GM08714 (cell line): ENCODE measurements around the gene RAD18.

ENCODE experiments used
- H3K4me3 ChIP-seq: fragments of 200-500 bp; sonication (Bioruptor generic); 2 replicates; pipeline ENCODE4 v1.5.1; 2014; ENCODE audit warnings: mild to moderate bottlenecking, low read length, inconsistent platforms
- ZNF274 ChIP-seq: IDR thresholded peaks from 2 replicates; pipeline ENCODE4 v1.6.1; 2012; ENCODE audit warnings: mild to moderate bottlenecking, low read depth, low read length

Gene RAD18

DNA sequence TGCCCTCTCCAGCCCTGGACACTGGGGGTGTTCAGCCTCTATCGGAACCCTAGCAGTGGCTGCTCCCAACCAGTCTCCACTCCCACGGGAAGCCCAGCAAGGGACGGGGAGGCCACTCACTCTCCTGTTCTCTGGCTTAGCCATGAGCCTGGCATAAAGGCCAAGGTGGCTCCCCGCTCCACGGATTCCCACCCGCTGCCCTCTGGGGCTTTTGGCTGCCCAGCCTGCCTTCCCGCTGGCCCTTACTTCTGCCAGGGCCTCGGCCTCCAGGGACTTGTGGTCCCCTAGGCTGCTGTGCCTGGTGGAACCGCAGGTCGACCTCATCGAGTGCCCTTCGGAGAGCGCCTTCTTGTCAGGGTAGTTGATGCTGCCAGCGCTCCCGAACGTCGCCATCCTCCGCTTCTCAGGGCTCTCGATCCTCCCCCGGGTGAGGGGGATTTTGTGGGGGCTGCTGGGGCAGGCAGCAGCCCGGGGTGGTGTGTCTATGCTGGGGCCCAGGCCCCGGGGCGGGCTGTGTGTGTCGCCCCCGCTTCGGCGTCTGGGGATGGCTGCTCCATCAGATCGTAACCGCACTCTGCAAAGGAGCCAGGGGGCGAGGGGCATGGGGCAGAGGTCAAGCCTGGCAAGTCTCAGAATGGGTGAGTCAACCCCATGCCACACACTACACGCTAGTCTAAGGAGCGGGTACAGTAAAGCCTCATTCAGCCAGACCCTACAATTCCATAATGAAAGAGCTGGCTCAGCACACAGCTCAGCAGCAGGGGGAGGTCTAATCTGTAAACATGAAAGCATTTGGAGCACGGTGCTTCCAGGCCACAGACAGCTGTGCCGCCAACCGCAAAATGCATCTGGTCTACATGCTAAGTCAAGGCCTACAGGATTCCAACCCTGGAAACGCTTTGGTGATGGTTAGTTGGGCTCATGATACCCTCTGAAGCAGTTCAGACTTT, 27.3 kb upstream of the RAD18 start:
- H3K4me3 ChIP-seq, result no peak overlapping the region
- TF ChIP-seq ZNF274, result no peak

DNA sequence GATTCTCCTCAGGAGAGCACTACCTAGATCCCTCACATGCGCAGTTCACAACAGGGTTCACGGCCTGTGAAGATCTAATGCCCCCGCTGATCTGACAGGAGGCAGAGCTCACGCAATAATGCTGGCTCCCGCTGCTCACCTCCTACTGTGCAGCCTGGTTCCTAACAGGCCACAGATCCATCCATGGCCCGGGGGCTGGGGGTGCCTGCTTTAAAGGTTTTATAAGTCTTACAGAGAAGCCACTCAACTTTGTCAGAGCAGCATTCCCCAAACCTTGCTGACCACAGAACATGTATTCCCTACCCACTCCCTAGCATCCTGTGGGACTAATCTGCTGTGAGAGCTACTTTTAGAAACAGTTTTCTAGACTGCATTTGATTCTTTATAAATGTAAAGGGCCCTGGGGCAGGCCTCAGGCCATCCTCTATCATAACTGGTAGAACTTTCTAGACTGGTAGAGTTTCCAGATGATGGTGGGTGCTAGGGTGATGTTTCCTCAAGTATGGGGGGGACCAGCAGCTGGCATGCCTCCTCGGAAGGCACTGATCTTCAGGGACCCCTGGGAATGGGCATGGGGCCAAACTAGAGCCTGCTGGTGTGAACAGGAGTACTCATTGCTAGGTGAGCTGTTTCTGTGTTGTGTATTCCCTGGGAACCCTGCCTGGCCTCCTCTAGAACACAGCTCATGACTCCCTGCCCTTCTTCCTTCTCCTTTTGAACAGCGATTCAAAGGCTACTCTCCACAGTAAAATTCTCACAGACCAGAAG, 25.7 kb upstream of the RAD18 start:
- no peak for TF ChIP-seq ZNF274
- no peak overlapping the region for H3K4me3 ChIP-seq

DNA sequence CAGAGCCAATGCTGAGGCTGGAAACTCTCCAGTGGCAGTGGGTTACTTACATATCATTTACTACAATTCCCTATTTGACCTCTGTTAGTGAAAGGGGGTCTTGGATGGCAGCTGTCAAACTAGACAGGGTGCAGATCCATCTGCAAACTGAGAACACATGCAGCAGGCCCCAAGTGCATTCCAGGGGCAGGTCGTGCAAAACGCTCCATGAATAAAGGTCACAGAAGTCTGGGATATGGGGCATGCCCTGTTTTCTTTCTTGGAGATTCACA, 25.0 kb upstream of the RAD18 start:
- no peak overlapping the region for H3K4me3 ChIP-seq
- TF ChIP-seq ZNF274, result no peak

DNA sequence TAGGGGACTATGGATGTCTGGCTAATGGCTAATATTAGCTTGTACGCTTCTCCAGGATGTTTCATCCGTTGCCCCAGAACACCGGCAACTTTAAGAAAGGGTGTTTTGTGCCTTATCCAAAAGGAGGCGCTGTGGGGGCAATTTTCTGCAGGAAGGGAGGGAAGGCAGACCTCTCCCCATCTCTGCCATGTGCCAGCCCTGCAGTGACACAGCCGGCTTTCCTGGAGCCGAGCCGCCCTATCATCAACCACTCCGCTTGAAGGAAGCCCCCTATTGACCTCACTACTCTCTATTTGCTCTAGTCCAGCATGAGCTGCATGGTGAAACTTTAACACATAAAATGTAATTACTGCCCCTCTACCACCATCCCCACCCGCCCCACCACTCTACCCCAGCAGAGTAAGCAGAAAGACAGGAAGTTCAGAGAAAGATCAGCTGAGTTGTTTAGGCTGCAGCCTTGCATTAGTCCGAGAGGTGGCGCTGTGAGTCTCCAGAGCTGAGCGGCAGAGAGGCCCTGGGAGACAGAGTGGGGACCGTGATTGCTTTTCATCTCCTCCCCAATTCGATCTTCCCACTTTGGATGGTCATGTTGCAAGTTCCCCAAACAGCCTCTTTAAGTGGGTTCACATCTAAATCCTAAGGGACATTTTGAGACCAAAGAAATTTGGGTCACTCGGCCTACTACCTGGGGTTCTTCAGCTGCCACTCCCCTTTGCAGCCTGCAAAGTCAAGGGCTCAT, 24.5 kb upstream of the RAD18 start:
- no peak for TF ChIP-seq ZNF274
- no peak overlapping the region for H3K4me3 ChIP-seq

DNA sequence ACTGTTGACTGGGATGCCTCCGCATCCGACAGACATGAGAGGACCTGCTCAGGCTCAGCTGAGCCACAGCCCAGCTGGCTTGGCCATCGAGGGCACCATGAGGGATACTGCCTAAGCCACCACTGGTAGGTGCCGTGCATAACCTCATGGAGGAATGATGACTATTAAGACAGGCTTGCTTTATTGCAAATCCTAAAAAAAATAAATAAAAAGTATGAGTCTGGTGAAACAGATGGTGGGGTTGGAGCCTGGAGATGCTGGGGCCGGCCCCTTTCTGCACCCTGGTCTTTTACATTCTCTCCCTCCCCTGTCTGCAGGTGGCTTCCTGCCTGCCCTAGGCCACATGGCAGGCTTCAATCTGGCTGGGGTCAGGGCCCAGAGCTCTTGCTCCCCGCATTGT, 24.0 kb upstream of the RAD18 start:
- no peak for TF ChIP-seq ZNF274
- H3K4me3 ChIP-seq, result no peak overlapping the region

DNA sequence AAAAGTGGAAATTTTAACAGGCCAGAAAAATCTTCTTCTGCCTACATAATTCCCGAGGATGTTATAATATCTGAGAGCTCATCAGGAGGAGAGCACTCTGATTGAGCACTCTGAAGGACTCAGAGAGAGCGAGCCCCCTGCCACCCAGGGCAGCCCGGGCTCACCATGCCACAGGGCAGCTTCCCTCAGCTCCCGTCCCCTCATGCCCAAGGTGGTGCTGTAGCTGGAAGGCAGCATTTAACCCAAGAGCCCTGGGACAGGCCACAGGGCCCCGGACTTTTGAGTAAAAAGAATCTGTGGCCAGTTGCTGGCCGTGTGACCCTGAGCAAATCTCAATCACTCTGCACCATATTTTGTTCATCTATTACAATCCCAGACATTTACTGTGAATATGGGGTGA, 23.5 kb upstream of the RAD18 start:
- H3K4me3 ChIP-seq, result no peak overlapping the region
- no peak for TF ChIP-seq ZNF274

DNA sequence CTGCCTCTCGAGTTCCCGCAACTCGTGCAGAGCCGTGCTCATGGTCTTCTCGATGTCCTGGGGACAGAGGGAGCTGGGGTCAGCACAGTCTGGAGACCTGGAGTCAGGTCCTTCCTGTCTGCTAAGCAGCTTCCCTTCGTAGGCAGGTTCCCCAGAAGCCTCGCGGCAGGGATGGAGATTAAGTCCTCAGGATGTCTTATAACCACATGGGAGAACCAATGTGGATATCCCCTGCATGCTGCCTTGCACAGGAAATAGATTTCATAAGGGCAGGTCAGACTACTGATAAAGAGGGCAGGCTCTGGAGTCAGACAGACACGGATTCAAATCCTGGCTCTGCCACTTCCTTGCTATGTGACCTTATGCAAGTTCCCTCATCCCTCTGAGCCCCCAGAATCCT, 22.6 kb upstream of the RAD18 start:
- no peak overlapping the region for H3K4me3 ChIP-seq
- TF ChIP-seq ZNF274, result no peak

DNA sequence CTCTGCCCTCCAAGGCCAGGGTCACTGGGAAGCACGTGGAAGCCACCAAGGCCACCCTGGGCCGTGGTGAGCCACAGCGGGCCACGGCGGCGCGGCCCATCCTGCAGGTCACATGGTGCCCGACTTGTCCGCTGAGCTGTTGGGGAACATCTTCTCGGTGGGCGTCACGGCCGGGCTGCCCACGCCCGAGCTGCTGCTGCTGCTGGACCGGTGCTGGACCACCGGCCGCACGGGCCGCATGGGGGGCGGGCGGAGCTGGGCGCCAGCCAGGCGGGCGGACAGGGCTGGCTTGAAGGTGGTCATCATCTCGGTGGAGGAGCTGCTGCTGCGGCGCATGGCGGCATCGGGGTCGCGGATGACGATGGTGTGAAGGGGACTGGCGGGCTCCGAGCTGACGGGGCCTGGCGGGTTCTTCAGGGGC, 22.1 kb upstream of the RAD18 start:
- no peak overlapping the region for H3K4me3 ChIP-seq
- no peak for TF ChIP-seq ZNF274

DNA sequence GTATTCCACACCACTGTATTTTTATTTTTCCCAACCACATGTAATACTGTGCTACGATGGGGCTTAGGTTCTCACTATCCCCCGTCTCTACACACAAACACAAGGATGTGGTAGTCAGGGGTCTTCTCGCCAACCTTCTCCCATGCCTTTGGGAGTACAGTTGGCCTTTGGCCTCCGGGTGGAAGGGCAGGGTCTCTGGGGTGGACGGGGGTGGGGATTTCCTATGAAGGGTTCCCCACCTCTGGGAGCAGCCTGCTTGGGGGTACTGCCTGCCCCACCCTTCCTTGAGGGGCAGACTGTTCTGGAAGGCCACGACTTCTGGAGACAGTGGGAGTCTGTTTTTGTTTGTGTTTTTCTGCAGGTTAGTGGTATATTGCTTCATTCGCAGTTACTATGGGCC, 21.3 kb upstream of the RAD18 start:
- no peak for TF ChIP-seq ZNF274
- H3K4me3 ChIP-seq, result no peak overlapping the region

DNA sequence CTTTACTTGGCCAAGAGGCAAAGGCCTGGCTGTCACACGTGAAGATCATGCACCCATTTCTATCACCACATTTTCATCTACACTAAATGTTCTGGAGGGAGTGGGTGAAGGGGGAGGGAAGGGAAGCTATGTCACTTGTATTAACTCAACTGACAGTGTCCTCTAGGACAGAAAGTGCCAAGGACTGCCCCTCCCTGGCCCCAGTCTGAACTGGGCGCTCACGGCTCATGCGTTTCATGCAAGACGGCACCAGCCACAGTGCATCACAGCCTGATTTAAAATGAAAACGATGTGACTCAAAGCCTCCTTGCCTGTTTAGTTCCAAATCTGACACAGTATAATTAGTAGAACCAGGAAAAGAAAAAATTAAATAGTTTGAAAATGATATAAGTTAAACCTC, 20.8 kb upstream of the RAD18 start:
- no peak for TF ChIP-seq ZNF274
- H3K4me3 ChIP-seq, result no peak overlapping the region

DNA sequence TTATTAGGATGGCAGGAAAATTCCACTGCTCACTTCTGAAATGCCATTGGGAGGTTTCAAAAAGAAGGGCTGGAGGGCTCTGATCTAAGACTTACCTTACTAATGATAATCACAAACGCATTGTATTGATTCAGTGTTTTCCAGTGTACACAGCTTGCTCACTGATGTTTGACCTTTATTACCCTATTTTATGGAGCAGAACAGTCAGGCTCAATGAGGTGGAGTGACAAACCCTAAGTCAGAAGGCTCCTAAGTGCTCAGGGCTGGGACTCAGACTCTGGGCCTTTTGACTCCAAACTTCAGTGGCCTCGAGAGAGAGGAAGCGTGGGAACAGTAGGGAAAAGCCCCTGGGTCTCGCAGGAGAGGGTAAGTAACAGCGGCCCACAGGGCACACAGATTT, 20.3 kb upstream of the RAD18 start:
- no peak overlapping the region for H3K4me3 ChIP-seq
- no peak for TF ChIP-seq ZNF274

DNA sequence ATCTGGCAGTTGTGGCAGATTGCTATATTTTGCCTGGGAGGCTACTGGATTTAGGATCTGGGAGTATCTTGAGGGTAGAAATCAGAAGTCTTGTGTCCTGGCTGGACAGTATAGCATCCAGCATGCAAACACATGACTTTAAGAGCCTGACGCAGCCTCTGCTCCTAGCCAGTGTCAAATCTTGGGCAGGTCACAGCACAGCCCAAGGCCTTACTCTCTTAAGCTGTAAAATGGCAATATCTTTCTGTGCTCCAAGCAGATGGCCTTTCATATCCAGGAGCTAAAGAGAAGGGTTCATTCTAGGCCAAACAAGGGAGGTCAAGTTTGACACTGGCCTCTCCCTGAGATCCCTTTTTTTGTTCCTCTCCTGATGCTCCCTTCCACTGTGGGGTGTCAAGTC, 19.8 kb upstream of the RAD18 start:
- TF ChIP-seq ZNF274, result no peak
- no peak overlapping the region for H3K4me3 ChIP-seq

DNA sequence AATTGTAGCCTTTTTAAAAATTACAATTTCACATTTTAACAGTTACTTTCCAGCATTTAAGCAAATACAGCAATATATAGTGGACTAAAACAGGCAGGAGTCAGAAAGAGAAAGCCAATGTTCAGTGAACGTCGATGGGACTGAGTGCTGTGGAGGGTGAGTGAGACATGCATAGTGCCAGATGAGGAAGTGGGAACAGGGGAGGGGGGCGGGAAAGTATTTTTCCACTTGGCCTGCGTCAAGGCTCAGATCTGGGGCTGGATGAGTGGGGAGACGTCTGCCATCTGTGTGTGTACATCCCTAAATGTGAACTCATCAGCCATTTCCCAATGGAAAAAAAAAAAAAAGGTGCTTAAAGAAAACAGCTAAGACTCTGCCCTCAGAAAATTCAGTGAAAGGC, 19.2 kb upstream of the RAD18 start:
- TF ChIP-seq ZNF274, result no peak
- H3K4me3 ChIP-seq, result no peak overlapping the region

DNA sequence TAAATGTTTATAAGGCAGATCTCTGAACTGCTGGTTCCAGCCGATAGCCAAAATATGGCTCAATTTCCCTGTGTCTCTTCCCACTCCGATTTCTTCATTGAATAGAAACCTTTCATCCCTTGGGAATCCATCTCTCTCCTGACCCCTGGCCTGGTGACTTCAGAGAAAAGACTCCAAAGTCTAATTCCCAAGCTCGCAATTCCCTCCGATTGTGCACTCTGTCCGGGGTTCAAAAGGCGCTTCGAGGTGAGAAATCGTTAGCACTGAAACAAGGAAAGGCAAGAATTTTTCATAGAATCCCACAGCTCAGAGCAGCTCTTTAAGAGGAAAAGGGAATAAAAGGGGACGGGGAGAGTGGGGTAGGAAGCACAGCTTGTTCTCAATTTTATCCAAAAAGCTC, 18.4 kb upstream of the RAD18 start:
- no peak for TF ChIP-seq ZNF274
- H3K4me3 ChIP-seq, result no peak overlapping the region

DNA sequence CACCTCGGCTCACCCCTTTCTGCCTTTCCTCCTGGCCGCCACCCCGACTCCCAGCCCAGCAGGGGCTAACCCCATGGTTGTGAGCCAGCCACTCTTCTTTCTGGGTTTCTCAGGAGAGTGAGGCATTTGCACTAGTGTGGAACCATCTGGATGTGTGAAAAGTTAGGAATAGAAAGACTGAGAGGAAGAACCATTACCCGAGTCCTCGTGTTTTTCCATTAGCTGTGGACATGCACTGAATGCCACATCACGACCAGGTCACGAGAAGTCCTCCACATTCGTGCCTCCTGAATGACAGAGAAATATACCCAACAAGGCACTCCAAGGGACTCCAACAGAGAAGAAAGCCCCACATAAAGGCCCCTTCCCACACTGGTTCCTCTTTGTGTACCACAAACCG, 18.0 kb upstream of the RAD18 start:
- no peak overlapping the region for H3K4me3 ChIP-seq
- TF ChIP-seq ZNF274, result no peak
